Spleen (tissue), 11 donors: ENCODE measurements around the gene FBXW7. TPM values are rescaled to one million over a fixed set of nuclear protein-coding genes. Genes with fewer than 3 reads are reported as not detected.

ENCODE experiments used
- DNase-seq: peaks from one replicate; pipeline ENCODE4 v3.0.0-alpha.2; 2020
- H3K27ac ChIP-seq, 8 donors: fragments of 200-600 bp; sonication (generic) in 7 of 8; 1 replicate in 4 of 8; 2 replicates in 4 of 8; pipeline versions ENCODE4 v1.5.0 to v1.8.0; 2016 to 2021; ENCODE audit warnings: inconsistent platforms in 4 of 8, mild to moderate bottlenecking in 4 of 8, moderate library complexity in 1 of 8
- H3K27me3 ChIP-seq, 7 donors: fragments of 200-600 bp; sonication (generic) in 6 of 7; replicated peaks in 1 of 7; 1 replicate in 4 of 7; 2 replicates in 3 of 7; pipeline versions ENCODE4 v1.5.0 to v1.8.0; 2016 to 2021; ENCODE audit warnings: inconsistent platforms in 3 of 7, mild to moderate bottlenecking in 1 of 7
- H3K36me3 ChIP-seq, 6 donors: fragments of 200-600 bp; sonication (generic) in 5 of 6; 1 replicate in 4 of 6; 2 replicates in 2 of 6; pipeline versions ENCODE4 v1.5.0 to v1.8.0; 2016 to 2021; ENCODE audit warnings: inconsistent platforms in 2 of 6
- H3K4me1 ChIP-seq, 6 donors: fragments of 200-600 bp; sonication (generic) in 5 of 6; 1 replicate in 3 of 6; 2 replicates in 3 of 6; pipeline versions ENCODE4 v1.5.0 to v1.8.0; 2016 to 2021; ENCODE audit warnings: inconsistent platforms in 3 of 6
- H3K4me3 ChIP-seq, 8 donors: fragments of 200-600 bp; sonication (generic) in 7 of 8; 1 replicate in 4 of 8; 2 replicates in 4 of 8; pipeline versions ENCODE4 v1.5.0 to v1.8.0; 2016 to 2021; ENCODE audit warnings: inconsistent platforms in 4 of 8, mild to moderate bottlenecking in 4 of 8, moderate library complexity in 2 of 8
- H3K9me3 ChIP-seq, 8 donors: fragments of 200-600 bp; sonication (generic) in 7 of 8; 1 replicate in 4 of 8; 2 replicates in 4 of 8; pipeline versions ENCODE4 v1.5.0 to v1.8.0; 2016 to 2021; ENCODE audit warnings: inconsistent platforms in 4 of 8
- POLR2A ChIP-seq, 3 donors: fragments of 450-650 bp; IDR thresholded peaks; one replicate each; pipeline ENCODE4 v1.5.1; 2017; ENCODE audit warnings: antibody characterized with exemption in 3 of 3, mild to moderate bottlenecking in 1 of 3
- POLR2AphosphoS5 ChIP-seq, 3 donors: sonication (generic); formaldehyde crosslinking; IDR thresholded peaks; one replicate each; pipeline ENCODE4 v1.5.1; 2017; ENCODE audit warnings: antibody characterized with exemption in 3 of 3
- WGBS, 5 donors: extraction: QIAGEN DNeasy Blood & Tissue Kit in 3 of 5; methylation state at CpG; one replicate each; pipeline versions ENCODE4 v1.1.5 to v1.1.7; 2013 to 2018; 5-methylcytosine and 5-hydroxymethylcytosine counted together
- intact Hi-C: fragments of 100-400 bp; cut with DNase I; formaldehyde crosslinking; loops from one replicate; pipeline ENCODE4 v1.15.0; 2023; ENCODE audit warnings: low total_unique reads
- polyA plus RNA-seq, 3 donors: library from polyadenylated mRNA; stranded (reverse); fragments of 200-250 nt; gene quantifications; one replicate each; pipeline ENCODE4 v1.2.1, GENCODE V29; 2013
- total RNA-seq, 7 donors: library from RNA; depleted of rRNA in 3 of 7; stranded (reverse); fragments of >200 nt in 3 of 7; fragmentation: NEBNext Ultra II Directional in 4 of 7; extraction: Animal tissue kit (Norgen Biotek cat#: 25700) in 4 of 7; gene quantifications; one replicate each; pipeline versions ENCODE4 v1.1.0 to v1.2.1, GENCODE V29; 2016 to 2021
- TF ChIP-seq, protein P1 (sequence below), 11 experiments: fragments of 200-600 bp in 7 of 11; fragments of 450-650 bp in 4 of 11; sonication (generic) in 4 of 11; IDR thresholded peaks in 8 of 11; conservative IDR thresholded peaks in 3 of 11; 1 replicate in 7 of 11; 2 replicates in 4 of 11; pipeline versions ENCODE4 v1.4.0 to v1.8.0; 2016 to 2021; ENCODE audit warnings: antibody characterized with exemption in 11 of 11, inconsistent platforms in 4 of 11, mild to moderate bottlenecking in 1 of 11
- donor health status: healthy with polysubstance abuse.
- donor health status: DM: no; HTN: no; CAD: no; lungs with moderate emphysema.
- donor health status: DM: no; HTN: no; CAD: no.
- donor health status: Bipolar disorder and iron deficiency.
- donor health status: healthy.
- donor health status: DM: no; HTN: no; CAD: no.
- donor health status: DM: yes; HTN: yes; CAD: no.

FBXW7 gene
- total and polyA plus RNA-seq, 10 donors, result 11.5 to 140 (median 79.9) TPM

- Histone ChIP-seq H3K27me3 (no peaks in the 10 kb centered on the region), H3K4me1 (peaks cover 0 to 68% (median 8%) of the 10 kb centered on the region in 6 donors), H3K27ac (peak overlapping the region in 1 of 8 donors; percentile 25), H3K9me3 (no peaks in the 10 kb centered on the region), H3K4me3 (no peak overlapping the region), H3K36me3 (peaks cover 0 to 3% (median 0%) of the 10 kb centered on the region in 6 donors)
- intact Hi-C loops, result loop anchor here (10.0 kb wide), 1 partner anchor 595 kb away; the partner anchor contains the start of gene GATB
- no peak for TF ChIP-seq POLR2AphosphoS5 (IDR thresholded peaks at IDR 0.05)
- TF ChIP-seq POLR2A (IDR thresholded peaks at IDR 0.05), result no peak
- TF ChIP-seq, protein P1, sequence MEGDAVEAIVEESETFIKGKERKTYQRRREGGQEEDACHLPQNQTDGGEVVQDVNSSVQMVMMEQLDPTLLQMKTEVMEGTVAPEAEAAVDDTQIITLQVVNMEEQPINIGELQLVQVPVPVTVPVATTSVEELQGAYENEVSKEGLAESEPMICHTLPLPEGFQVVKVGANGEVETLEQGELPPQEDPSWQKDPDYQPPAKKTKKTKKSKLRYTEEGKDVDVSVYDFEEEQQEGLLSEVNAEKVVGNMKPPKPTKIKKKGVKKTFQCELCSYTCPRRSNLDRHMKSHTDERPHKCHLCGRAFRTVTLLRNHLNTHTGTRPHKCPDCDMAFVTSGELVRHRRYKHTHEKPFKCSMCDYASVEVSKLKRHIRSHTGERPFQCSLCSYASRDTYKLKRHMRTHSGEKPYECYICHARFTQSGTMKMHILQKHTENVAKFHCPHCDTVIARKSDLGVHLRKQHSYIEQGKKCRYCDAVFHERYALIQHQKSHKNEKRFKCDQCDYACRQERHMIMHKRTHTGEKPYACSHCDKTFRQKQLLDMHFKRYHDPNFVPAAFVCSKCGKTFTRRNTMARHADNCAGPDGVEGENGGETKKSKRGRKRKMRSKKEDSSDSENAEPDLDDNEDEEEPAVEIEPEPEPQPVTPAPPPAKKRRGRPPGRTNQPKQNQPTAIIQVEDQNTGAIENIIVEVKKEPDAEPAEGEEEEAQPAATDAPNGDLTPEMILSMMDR (IDR thresholded peaks at IDR 0.05 in 8 of 11, conservative IDR thresholded peaks at IDR 0.05 in 3 of 11), result no peak
- DNase-seq, result no peak
- WGBS, 5 donors, result 92 to 100% (median 95%) methylated on average over 1 of the region's 1 CpG
Observed at GRCh38 chr4:152360045-152360410, 175.9 kb downstream of the FBXW7 start.

DNA sequence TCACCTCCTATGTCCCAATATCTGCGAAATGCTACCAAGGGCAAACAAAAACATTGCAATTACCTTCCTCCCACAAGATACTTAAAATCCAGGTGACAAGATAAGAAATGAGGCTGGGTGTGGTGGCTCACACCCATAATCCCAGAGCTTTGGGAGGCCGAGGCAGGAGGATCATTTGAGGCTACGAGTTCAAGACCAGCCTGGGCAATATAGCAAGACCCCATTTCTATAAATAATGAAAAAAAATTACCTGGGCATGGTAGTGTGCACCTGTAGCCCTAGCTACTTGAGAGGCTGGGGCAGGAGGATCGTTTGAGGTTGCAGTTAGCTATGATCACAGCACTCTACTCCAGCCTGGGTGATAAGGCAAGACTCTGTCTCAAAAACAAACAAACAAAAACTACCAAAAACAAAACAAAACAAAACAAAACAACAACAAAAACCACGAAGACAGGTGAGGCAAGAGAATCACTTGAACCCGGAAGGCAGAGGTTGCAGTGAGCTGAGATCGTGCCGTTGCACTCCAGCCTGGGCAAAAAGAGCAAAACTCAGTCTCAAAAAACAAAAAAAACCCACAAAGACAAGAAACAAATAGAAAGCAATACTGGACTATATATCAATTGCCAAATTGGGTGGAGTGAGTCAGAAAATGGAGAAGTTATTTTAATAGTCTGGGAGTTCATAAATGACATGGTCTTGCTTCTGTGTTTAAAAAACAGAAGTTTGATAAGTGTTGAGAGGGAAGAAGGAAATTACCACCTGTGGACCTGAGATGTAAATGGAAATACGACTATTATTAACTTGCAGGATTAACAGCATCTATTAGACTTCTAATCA is 176.5 kb downstream of the FBXW7 start:
- Histone ChIP-seq H3K36me3 (no peaks in the 10 kb centered on the region), H3K9me3 (no peaks in the 10 kb centered on the region), H3K4me1 (peaks cover 0 to 65% (median 8%) of the 10 kb centered on the region in 6 donors), H3K27ac (peak overlapping the region in 1 of 8 donors; percentile 25), H3K4me3 (no peak overlapping the region), H3K27me3 (no peaks in the 10 kb centered on the region)
- TF ChIP-seq, protein P1 (IDR thresholded peaks at IDR 0.05 in 8 of 11, conservative IDR thresholded peaks at IDR 0.05 in 3 of 11), result no peak
- no peak for TF ChIP-seq POLR2AphosphoS5 (IDR thresholded peaks at IDR 0.05)
- no peak for TF ChIP-seq POLR2A (IDR thresholded peaks at IDR 0.05)
- intact Hi-C loops, result loop anchor here (10.0 kb wide), 1 partner anchor 595 kb away; the partner anchor contains the start of gene GATB
- DNase-seq, result no peak
- 82 to 95% (median 87%) methylated on average over 9 of the region's 9 CpGs for WGBS, 5 donors

GRCh38 chr4:152357206-152357605 is 178.7 kb downstream of the FBXW7 start:
- Histone ChIP-seq H3K4me3 (no peak overlapping the region), H3K4me1 (peaks cover 0 to 67% (median 16%) of the 10 kb centered on the region in 6 donors), H3K36me3 (no peaks in the 10 kb centered on the region), H3K27ac (peak overlapping the region in 1 of 8 donors; percentile 40), H3K27me3 (no peaks in the 10 kb centered on the region), H3K9me3 (no peaks in the 10 kb centered on the region)
- DNase-seq, result no peak
- TF ChIP-seq POLR2AphosphoS5 (IDR thresholded peaks at IDR 0.05) (no peak), POLR2A (IDR thresholded peaks at IDR 0.05) (no peak)
- intact Hi-C loops, result no loop called here
- 66 to 77% (median 68%) methylated on average over 6 of the region's 6 CpGs for WGBS, 5 donors

DNA sequence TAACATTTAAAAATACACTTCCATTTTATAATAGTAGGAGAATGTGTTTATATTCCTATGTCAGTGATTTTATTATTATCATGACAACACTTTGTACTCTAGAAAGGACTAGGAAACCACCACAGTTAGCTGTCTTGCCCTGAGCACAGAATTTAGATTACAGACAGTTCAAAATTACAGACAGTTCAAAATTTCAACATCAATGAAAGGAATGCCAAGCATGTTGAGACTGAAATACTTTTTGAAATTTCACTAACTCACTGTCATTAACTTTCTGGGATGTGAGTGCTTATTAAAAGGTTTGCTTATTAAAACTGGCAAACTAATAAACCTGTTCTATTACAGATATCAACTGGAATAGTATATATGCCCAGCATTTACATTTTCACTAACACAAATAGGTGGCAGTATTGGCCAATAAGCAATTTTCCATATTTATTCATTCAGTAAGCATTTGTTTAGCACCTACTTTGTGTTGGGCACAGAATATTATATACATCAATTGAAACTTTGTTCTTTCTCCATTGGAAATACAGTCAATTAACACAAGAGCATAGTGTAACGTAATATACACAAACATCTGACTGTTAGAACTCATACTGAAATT is 179.4 kb downstream of the FBXW7 start:
- intact Hi-C loops, result no loop called here
- no peaks in the 10 kb centered on the region for H3K9me3 ChIP-seq
- peak overlapping the region in 1 of 8 donors; percentile 40 for H3K27ac ChIP-seq
- peaks cover 0 to 73% (median 16%) of the 10 kb centered on the region in 6 donors for H3K4me1 ChIP-seq
- TF ChIP-seq, protein P1 (IDR thresholded peaks at IDR 0.05 in 8 of 11, conservative IDR thresholded peaks at IDR 0.05 in 3 of 11), result no peak
- TF ChIP-seq POLR2AphosphoS5 (IDR thresholded peaks at IDR 0.05) (no peak), POLR2A (IDR thresholded peaks at IDR 0.05) (no peak)
- no peaks in the 10 kb centered on the region for H3K27me3 ChIP-seq
- H3K36me3 ChIP-seq, result no peaks in the 10 kb centered on the region
- H3K4me3 ChIP-seq, result no peak overlapping the region
- WGBS, 5 donors, result 88 to 94% (median 92%) methylated on average over 1 of the region's 1 CpG
- no peak for DNase-seq
